ENCODE measurements around the gene ZNF354C. TPM values are rescaled to one million over a fixed set of nuclear protein-coding genes. Genes with fewer than 3 reads are reported as not detected.

The ZNF354C gene
- total and polyA plus RNA-seq, 2 experiments from 2014 or later: 0.28 to 3.4 TPM

- H3K27me3 ChIP-seq: no peaks in the 10 kb centered on the region
- no peaks in the 10 kb centered on the region for H3K4me1 ChIP-seq (ENCODE audit: low read depth)
- TF ChIP-seq, protein P1, sequence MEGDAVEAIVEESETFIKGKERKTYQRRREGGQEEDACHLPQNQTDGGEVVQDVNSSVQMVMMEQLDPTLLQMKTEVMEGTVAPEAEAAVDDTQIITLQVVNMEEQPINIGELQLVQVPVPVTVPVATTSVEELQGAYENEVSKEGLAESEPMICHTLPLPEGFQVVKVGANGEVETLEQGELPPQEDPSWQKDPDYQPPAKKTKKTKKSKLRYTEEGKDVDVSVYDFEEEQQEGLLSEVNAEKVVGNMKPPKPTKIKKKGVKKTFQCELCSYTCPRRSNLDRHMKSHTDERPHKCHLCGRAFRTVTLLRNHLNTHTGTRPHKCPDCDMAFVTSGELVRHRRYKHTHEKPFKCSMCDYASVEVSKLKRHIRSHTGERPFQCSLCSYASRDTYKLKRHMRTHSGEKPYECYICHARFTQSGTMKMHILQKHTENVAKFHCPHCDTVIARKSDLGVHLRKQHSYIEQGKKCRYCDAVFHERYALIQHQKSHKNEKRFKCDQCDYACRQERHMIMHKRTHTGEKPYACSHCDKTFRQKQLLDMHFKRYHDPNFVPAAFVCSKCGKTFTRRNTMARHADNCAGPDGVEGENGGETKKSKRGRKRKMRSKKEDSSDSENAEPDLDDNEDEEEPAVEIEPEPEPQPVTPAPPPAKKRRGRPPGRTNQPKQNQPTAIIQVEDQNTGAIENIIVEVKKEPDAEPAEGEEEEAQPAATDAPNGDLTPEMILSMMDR (IDR thresholded peaks at IDR 0.05; ENCODE audit: low read depth, low read length): no peak
- no peak overlapping the region for H3K27ac ChIP-seq
- no peaks in the 10 kb centered on the region for H3K36me3 ChIP-seq
- DNase-seq (ENCODE audit: low read depth in 1 of 2, low spot score in 1 of 2): no peak
- H3K4me3 ChIP-seq: no peak overlapping the region
- no peaks in the 10 kb centered on the region for H3K9me3 ChIP-seq (ENCODE audit: low read depth)
Observed at GRCh38 chr5:179054036-179054785, 6.0 kb upstream of the ZNF354C start.

DNA sequence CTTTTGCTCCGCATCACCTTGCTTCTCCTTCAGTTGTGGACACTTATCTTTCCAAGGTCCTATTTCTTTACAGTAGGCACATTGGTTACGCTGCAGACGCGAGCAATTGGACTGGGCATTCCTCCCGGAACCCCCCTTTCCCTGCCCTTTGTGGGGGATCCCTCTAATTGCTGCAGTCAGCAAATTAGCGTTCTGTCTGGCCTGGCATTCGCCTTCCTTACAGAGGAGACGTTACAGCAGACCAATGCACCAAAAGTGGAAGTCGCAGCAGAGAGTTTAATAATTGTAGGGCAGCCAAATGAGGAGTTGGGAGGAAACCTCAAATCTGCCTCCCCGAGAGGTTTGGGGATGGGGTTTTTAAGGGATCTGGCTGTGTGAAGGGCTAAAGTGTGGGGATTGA, 5.3 kb upstream of the ZNF354C start:
- Histone ChIP-seq H3K9me3 (ENCODE audit: low read depth) (no peaks in the 10 kb centered on the region), H3K4me3 (no peak overlapping the region), H3K36me3 (no peaks in the 10 kb centered on the region), H3K4me1 (ENCODE audit: low read depth) (no peaks in the 10 kb centered on the region), H3K27ac (no peak overlapping the region), H3K27me3 (no peaks in the 10 kb centered on the region)
- TF ChIP-seq, protein P1 (IDR thresholded peaks at IDR 0.05; ENCODE audit: low read depth, low read length): no peak
- DNase-seq (ENCODE audit: low read depth in 1 of 2, low spot score in 1 of 2): no peak

GRCh38 chr5:179055436-179055835, 4.7 kb upstream of the ZNF354C start:
- H3K36me3 ChIP-seq: no peaks in the 10 kb centered on the region
- no peak for DNase-seq (ENCODE audit: low read depth in 1 of 2, low spot score in 1 of 2)

GRCh38 chr5:179055841-179056240, 4.3 kb upstream of the ZNF354C start:
- Histone ChIP-seq H3K36me3 (no peaks in the 10 kb centered on the region), H3K27me3 (no peaks in the 10 kb centered on the region), H3K4me3 (no peak overlapping the region), H3K27ac (no peak overlapping the region), H3K4me1 (ENCODE audit: low read depth) (no peaks in the 10 kb centered on the region), H3K9me3 (ENCODE audit: low read depth) (no peaks in the 10 kb centered on the region)
- DNase-seq (ENCODE audit: low read depth in 1 of 2, low spot score in 1 of 2): no peak
- TF ChIP-seq, protein P1 (IDR thresholded peaks at IDR 0.05; ENCODE audit: low read depth, low read length): no peak

More at GRCh38 chr5:179055436-179055835, 4.7 kb upstream of the ZNF354C start:
- no peaks in the 10 kb centered on the region for H3K4me1 ChIP-seq (ENCODE audit: low read depth)
- TF ChIP-seq, protein P1 (IDR thresholded peaks at IDR 0.05; ENCODE audit: low read depth, low read length): no peak
- H3K27ac ChIP-seq: no peak overlapping the region
- H3K9me3 ChIP-seq (ENCODE audit: low read depth): no peaks in the 10 kb centered on the region
- no peaks in the 10 kb centered on the region for H3K27me3 ChIP-seq
- H3K4me3 ChIP-seq: no peak overlapping the region

- Histone ChIP-seq H3K4me1 (ENCODE audit: low read depth) (no peaks in the 10 kb centered on the region), H3K4me3 (peak overlapping the region; percentile 42), H3K27me3 (no peaks in the 10 kb centered on the region), H3K36me3 (no peaks in the 10 kb centered on the region), H3K9me3 (ENCODE audit: low read depth) (no peaks in the 10 kb centered on the region), H3K27ac (no peak overlapping the region)
- TF ChIP-seq, protein P1 (IDR thresholded peaks at IDR 0.05; ENCODE audit: low read depth, low read length): no peak
- no peak for DNase-seq (ENCODE audit: low read depth in 1 of 2, low spot score in 1 of 2)
Observed at GRCh38 chr5:179061025-179061424, 852 bp downstream of the ZNF354C start.

All from cardiac muscle cell (in vitro differentiated cells and primary cell).